Natural killer cell (primary cell): ENCODE results near the gene ALDH3B2. TPM values are rescaled to one million over a fixed set of nuclear protein-coding genes. Genes with fewer than 3 reads are reported as not detected.
A peak's percentile ranks its signal among the peaks of the same experiment; 100 is the strongest.

Experiments used
- ATAC-seq, 3 donors: fragments of 150-1000 bp in 2 of 3; fragments of 200-7000 bp in 1 of 3; cut with Tn5 transposase; 1 replicate in 1 of 3; 2 replicates in 2 of 3; pipeline ENCODE4 v1.10.0; 2021; ENCODE audit warnings: mild to moderate bottlenecking in 2 of 3, moderate library complexity in 2 of 3
- DNase-seq, 2 donors: peaks; one replicate each; pipeline versions ENCODE4 v3.0.0 to v3.0.0-alpha.2; 2013 to 2021; ENCODE audit warnings: mixed read lengths in 1 of 2
- H3K27ac ChIP-seq: one replicate; pipeline ENCODE4 v1.5.1; 2013; ENCODE audit warnings: mild to moderate bottlenecking, low read length
- H3K27me3 ChIP-seq: one replicate; pipeline ENCODE4 v1.6.1; 2013; ENCODE audit warnings: low read length; ENCODE audit not compliant: control insufficient read depth, insufficient read depth
- H3K36me3 ChIP-seq: one replicate; pipeline ENCODE4 v1.6.1; 2013; ENCODE audit warnings: low read length; ENCODE audit not compliant: control insufficient read depth, insufficient read depth
- H3K4me1 ChIP-seq: one replicate; pipeline ENCODE4 v1.6.1; 2013; ENCODE audit warnings: low read length; ENCODE audit not compliant: control insufficient read depth, insufficient read depth
- H3K4me3 ChIP-seq: one replicate; pipeline ENCODE4 v1.5.1; 2013; ENCODE audit warnings: low read length
- H3K9me3 ChIP-seq: one replicate; pipeline ENCODE4 v1.6.1; 2013; ENCODE audit warnings: low read length; ENCODE audit not compliant: control insufficient read depth, insufficient read depth
- H3K27ac Mint-ChIP-seq, 2 donors: one replicate each; pipeline ENCODE4 v1.8.0; 2022; ENCODE audit warnings: mild to moderate bottlenecking in 2 of 2, mixed read lengths in 2 of 2, moderate library complexity in 1 of 2
- H3K27me3 Mint-ChIP-seq, 2 donors: one replicate each; pipeline ENCODE4 v1.8.0; 2022; ENCODE audit warnings: low read depth in 2 of 2, mixed read lengths in 2 of 2
- H3K36me3 Mint-ChIP-seq: one replicate; pipeline ENCODE4 v1.8.0; 2022; ENCODE audit warnings: mixed read lengths
- H3K4me1 Mint-ChIP-seq, 2 donors: one replicate each; pipeline ENCODE4 v1.8.0; 2022; ENCODE audit warnings: mixed read lengths in 2 of 2
- H3K4me3 Mint-ChIP-seq: one replicate; pipeline ENCODE4 v1.8.0; 2022; ENCODE audit warnings: mild to moderate bottlenecking, moderate library complexity, mixed read lengths
- H3K9me3 Mint-ChIP-seq, 2 donors: one replicate each; pipeline ENCODE4 v1.8.0; 2022; ENCODE audit warnings: mixed read lengths in 2 of 2
- CTCF ChIP-seq: fragments of 200-600 bp; IDR thresholded peaks from one replicate; pipeline ENCODE4 v1.8.0; 2022; ENCODE audit warnings: antibody characterized with exemption
- WGBS: methylation state at CpG from one replicate; pipeline ENCODE4 v1.1.7; 2013; ENCODE audit warnings: missing lambda C conversion rate; ENCODE audit not compliant: insufficient coverage; 5-methylcytosine and 5-hydroxymethylcytosine counted together
- intact Hi-C: fragments of 100-400 bp; cut with micrococcal nuclease; formaldehyde crosslinking; loops from one replicate; pipeline ENCODE4 v1.14.2; 2022
- total RNA-seq, 4 donors: library from RNA; stranded (reverse); fragments of 120-200 nt in 1 of 4; gene quantifications; one replicate each; pipeline versions ENCODE4 v1.2.3 to v1.2.4, GENCODE V29; 2013 to 2022

ALDH3B2 gene
- total RNA-seq, 3 donors from 2014 or later (not counting 1 experiment from before 2014, with no cell fraction given): not detected

GRCh38 chr11:67635231-67635521 is 39.2 kb downstream of the ALDH3B2 start:
- no peak overlapping the region for H3K27ac ChIP-seq
- no peak overlapping the region for H3K4me3 ChIP-seq
- H3K9me3 ChIP-seq: no peaks in the 10 kb centered on the region
- H3K27ac Mint-ChIP-seq: no peak overlapping the region
- peaks cover 5 to 7% of the 10 kb centered on the region in 2 donors for H3K4me1 Mint-ChIP-seq
- no peaks in the 10 kb centered on the region for H3K27me3 Mint-ChIP-seq
- H3K27me3 ChIP-seq: no peaks in the 10 kb centered on the region
- intact Hi-C loops: loop anchor here (10.0 kb wide), 1 partner anchor 80 kb away; no protein-coding TSS in a partner anchor
- H3K36me3 Mint-ChIP-seq: no peaks in the 10 kb centered on the region
- no peak for TF ChIP-seq CTCF
- peaks cover 14% of the 10 kb centered on the region for H3K4me1 ChIP-seq
- H3K9me3 Mint-ChIP-seq: no peaks in the 10 kb centered on the region
- H3K4me3 Mint-ChIP-seq: no peak overlapping the region
- no peak for ATAC-seq
- DNase-seq: peak in 1 of 2 donors; percentile 1
- WGBS: 89% methylated on average over 4 of the region's 4 CpGs
- no peaks in the 10 kb centered on the region for H3K36me3 ChIP-seq

GRCh38 chr11:67634366-67635230 is 39.8 kb downstream of the ALDH3B2 start:
- ATAC-seq: no peak
- H3K27ac Mint-ChIP-seq: no peak overlapping the region
- no peaks in the 10 kb centered on the region for H3K27me3 Mint-ChIP-seq
- Histone ChIP-seq H3K27me3 (no peaks in the 10 kb centered on the region), H3K4me1 (peaks cover 10% of the 10 kb centered on the region), H3K36me3 (no peaks in the 10 kb centered on the region), H3K9me3 (no peaks in the 10 kb centered on the region), H3K27ac (no peak overlapping the region), H3K4me3 (no peak overlapping the region)
- H3K4me1 Mint-ChIP-seq: peaks cover 5 to 7% of the 10 kb centered on the region in 2 donors
- intact Hi-C loops: loop anchor here (10.0 kb wide), 1 partner anchor 80 kb away; no protein-coding TSS in a partner anchor
- peak in 1 of 2 donors; percentile 2 for DNase-seq
- no peaks in the 10 kb centered on the region for H3K36me3 Mint-ChIP-seq
- no peaks in the 10 kb centered on the region for H3K9me3 Mint-ChIP-seq
- 87% methylated on average over 20 of the region's 20 CpGs for WGBS
- no peak for TF ChIP-seq CTCF
- H3K4me3 Mint-ChIP-seq: no peak overlapping the region

GRCh38 chr11:67633758-67634365 is 40.6 kb downstream of the ALDH3B2 start:
- Histone ChIP-seq H3K36me3 (no peaks in the 10 kb centered on the region), H3K27me3 (no peaks in the 10 kb centered on the region), H3K4me1 (peaks cover 18% of the 10 kb centered on the region), H3K27ac (no peak overlapping the region), H3K9me3 (no peaks in the 10 kb centered on the region), H3K4me3 (no peak overlapping the region)
- Mint-ChIP-seq H3K9me3 (no peaks in the 10 kb centered on the region), H3K4me1 (peaks cover 5 to 12% of the 10 kb centered on the region in 2 donors), H3K4me3 (peak overlapping the region; percentile 13), H3K27ac (peak overlapping the region in 1 of 2 donors; percentile 38), H3K36me3 (no peaks in the 10 kb centered on the region), H3K27me3 (no peaks in the 10 kb centered on the region)
- no peak for TF ChIP-seq CTCF
- intact Hi-C loops: loop anchor here (10.0 kb wide), 1 partner anchor 81 kb away; no protein-coding TSS in a partner anchor
- ATAC-seq: no peak
- WGBS: 88% methylated on average over 22 of the region's 22 CpGs
- peak in 1 of 2 donors; percentile 6 for DNase-seq
